ENCODE results near the gene PPP3CA. TPM values are rescaled to one million over a fixed set of nuclear protein-coding genes. Genes with fewer than 3 reads are reported as not detected.

PPP3CA gene
- total RNA-seq, 1 experiment from 2014 or later = 133 TPM

DNA sequence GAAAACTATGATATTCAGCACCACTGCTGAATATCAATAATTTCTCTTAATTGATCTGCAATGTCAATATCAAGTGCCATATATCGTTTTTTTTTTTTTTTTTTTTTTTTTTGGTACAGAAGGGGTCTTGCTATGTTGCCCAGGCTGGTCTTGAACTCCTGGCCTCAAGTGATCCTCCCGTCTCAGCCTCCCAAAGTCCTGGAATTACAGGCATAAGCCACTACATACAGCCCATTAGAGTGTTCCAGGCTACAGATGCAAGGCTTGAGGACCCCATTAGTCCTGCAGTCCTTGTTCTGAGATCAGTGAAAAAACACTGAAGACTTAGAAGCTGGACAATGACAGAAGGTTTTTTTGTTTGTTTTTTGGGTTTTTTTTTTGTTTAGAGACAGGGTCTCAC is 48.3 kb downstream of the PPP3CA start:
- H3K4me2 ChIP-seq (ENCODE audit: low read length) = no peak overlapping the region
- H3K9ac ChIP-seq (ENCODE audit: low read length) = no peak overlapping the region
- intact Hi-C loops (cut with micrococcal nuclease) = no loop called here
- TF ChIP-seq, protein P1, sequence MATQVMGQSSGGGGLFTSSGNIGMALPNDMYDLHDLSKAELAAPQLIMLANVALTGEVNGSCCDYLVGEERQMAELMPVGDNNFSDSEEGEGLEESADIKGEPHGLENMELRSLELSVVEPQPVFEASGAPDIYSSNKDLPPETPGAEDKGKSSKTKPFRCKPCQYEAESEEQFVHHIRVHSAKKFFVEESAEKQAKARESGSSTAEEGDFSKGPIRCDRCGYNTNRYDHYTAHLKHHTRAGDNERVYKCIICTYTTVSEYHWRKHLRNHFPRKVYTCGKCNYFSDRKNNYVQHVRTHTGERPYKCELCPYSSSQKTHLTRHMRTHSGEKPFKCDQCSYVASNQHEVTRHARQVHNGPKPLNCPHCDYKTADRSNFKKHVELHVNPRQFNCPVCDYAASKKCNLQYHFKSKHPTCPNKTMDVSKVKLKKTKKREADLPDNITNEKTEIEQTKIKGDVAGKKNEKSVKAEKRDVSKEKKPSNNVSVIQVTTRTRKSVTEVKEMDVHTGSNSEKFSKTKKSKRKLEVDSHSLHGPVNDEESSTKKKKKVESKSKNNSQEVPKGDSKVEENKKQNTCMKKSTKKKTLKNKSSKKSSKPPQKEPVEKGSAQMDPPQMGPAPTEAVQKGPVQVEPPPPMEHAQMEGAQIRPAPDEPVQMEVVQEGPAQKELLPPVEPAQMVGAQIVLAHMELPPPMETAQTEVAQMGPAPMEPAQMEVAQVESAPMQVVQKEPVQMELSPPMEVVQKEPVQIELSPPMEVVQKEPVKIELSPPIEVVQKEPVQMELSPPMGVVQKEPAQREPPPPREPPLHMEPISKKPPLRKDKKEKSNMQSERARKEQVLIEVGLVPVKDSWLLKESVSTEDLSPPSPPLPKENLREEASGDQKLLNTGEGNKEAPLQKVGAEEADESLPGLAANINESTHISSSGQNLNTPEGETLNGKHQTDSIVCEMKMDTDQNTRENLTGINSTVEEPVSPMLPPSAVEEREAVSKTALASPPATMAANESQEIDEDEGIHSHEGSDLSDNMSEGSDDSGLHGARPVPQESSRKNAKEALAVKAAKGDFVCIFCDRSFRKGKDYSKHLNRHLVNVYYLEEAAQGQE (IDR thresholded peaks at IDR 0.05; ENCODE audit: low read depth) = no peak
- TF ChIP-seq, protein P2, sequence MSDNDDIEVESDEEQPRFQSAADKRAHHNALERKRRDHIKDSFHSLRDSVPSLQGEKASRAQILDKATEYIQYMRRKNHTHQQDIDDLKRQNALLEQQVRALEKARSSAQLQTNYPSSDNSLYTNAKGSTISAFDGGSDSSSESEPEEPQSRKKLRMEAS (IDR thresholded peaks at IDR 0.05) = no peak
- TF ChIP-seq EGR1 (IDR thresholded peaks at IDR 0.05; ENCODE audit: low read depth) (no peak), SIN3A (IDR thresholded peaks at IDR 0.05; ENCODE audit: low read depth) (no peak), ZNF274 (IDR thresholded peaks at IDR 0.05; ENCODE audit: low read depth, low read length) (no peak), CEBPB (IDR thresholded peaks at IDR 0.05; ENCODE audit: low read depth) (no peak), ELF1 (IDR thresholded peaks at IDR 0.05; ENCODE audit: borderline replicate concordance, low read depth) (no peak), POLR2A (IDR thresholded peaks at IDR 0.05; ENCODE audit: borderline replicate concordance, extremely low read depth, insufficient read depth, insufficient read length) (no peak), ZFX (IDR thresholded peaks at IDR 0.05) (no peak), CBX3 (IDR thresholded peaks at IDR 0.05; ENCODE audit: low read depth) (no peak)
- TF ChIP-seq, protein P3, sequence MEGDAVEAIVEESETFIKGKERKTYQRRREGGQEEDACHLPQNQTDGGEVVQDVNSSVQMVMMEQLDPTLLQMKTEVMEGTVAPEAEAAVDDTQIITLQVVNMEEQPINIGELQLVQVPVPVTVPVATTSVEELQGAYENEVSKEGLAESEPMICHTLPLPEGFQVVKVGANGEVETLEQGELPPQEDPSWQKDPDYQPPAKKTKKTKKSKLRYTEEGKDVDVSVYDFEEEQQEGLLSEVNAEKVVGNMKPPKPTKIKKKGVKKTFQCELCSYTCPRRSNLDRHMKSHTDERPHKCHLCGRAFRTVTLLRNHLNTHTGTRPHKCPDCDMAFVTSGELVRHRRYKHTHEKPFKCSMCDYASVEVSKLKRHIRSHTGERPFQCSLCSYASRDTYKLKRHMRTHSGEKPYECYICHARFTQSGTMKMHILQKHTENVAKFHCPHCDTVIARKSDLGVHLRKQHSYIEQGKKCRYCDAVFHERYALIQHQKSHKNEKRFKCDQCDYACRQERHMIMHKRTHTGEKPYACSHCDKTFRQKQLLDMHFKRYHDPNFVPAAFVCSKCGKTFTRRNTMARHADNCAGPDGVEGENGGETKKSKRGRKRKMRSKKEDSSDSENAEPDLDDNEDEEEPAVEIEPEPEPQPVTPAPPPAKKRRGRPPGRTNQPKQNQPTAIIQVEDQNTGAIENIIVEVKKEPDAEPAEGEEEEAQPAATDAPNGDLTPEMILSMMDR (IDR thresholded peaks at IDR 0.05 in 2 of 3, conservative IDR thresholded peaks at IDR 0.05 in 1 of 3; ENCODE audit: borderline replicate concordance in 1 of 3, insufficient read depth in 1 of 3, low read depth in 2 of 3, low read length in 2 of 3) = no peak
- H4K20me1 ChIP-seq (ENCODE audit: insufficient read depth) = no peaks in the 10 kb centered on the region
- RAD21 ChIA-PET (ENCODE audit: low non-redundant PET in 1 of 2, low total read pairs in 2 of 2, uncharacterized antibody in 2 of 2, unreplicated experiment in 2 of 2) = no interaction called here
- ATAC-seq (no peak), DNase-seq (ENCODE audit: low read depth, low spot score) (no peak)
- peaks cover 90% of the 10 kb centered on the region for H3K79me2 ChIP-seq (ENCODE audit: insufficient read depth, low read length)
- H3K27me3 ChIP-seq (ENCODE audit: insufficient read depth, low read length) = no peaks in the 10 kb centered on the region
- peaks cover 0 to 3% of the 10 kb centered on the region in 2 experiments; a peak in 1 of 4 replicates for H3K4me1 ChIP-seq (ENCODE audit: control insufficient read depth in 1 of 2, insufficient read depth in 2 of 2, low read length in 2 of 2)
- H2AFZ ChIP-seq (ENCODE audit: low read depth, low read length, poor library complexity, severe bottlenecking) = no peak overlapping the region
- H3K9me2 ChIP-seq (ENCODE audit: insufficient read depth) = no peaks in the 10 kb centered on the region
- no peak overlapping the region for H3K27ac ChIP-seq (ENCODE audit: low read depth, low read length)
- BruUV-seq (replicated peaks) = no TSS peak
- H3K9me3 ChIP-seq (ENCODE audit: control insufficient read depth in 1 of 2, insufficient read depth in 1 of 2, low read depth in 1 of 2, low read length in 2 of 2) = no peaks in the 10 kb centered on the region
- no peaks in the 10 kb centered on the region for H3K36me3 ChIP-seq (ENCODE audit: control insufficient read depth in 1 of 2, insufficient read depth in 2 of 2, low read length in 2 of 2)
- POLR2A ChIA-PET = no interaction called here
- H3K4me3 ChIP-seq (replicated peaks in 1 of 2; ENCODE audit: low read depth in 1 of 2, low read length in 2 of 2) = no peak overlapping the region
- CTCF ChIA-PET = no interaction called here

All from HCT116 (cell line).